Stimulated activated CD8-positive, alpha-beta memory T cell treated with anti-CD3 and anti-CD28 coated beads, Interleukin-4, amount 100 ng/mL, for 24 hours (primary cell): ENCODE measurements around the gene CYP2C19.
"Not testable (repeated sequence)": the region's sequence is repeated elsewhere in the genome, so short reads cannot be mapped to it uniquely, and the experiment has no call there.

Experiments used
- DNase-seq: peaks from one replicate; pipeline ENCODE4 v3.0.0-alpha.2; 2020; ENCODE audit warnings: low read depth

The CYP2C19 gene

DNA sequence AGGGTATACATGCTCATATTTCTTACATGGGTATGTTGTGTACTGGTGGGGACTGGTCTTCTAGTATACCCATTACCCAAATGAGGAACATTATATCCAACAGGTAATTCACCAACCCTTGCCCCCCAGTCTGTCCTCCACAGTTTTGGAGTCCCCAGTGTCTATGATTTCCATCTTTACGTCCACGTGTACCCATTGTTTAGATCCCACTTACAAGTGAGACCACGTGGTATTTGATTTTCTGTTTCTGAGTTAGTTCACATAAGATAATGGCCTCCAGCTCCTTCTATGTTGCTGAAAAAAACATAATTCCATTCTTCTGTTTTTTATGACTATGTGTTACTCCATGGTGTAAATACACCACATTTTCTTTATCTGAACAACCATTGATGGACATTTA is 126.6 kb downstream of the CYP2C19 start:
- no peak for DNase-seq

DNA sequence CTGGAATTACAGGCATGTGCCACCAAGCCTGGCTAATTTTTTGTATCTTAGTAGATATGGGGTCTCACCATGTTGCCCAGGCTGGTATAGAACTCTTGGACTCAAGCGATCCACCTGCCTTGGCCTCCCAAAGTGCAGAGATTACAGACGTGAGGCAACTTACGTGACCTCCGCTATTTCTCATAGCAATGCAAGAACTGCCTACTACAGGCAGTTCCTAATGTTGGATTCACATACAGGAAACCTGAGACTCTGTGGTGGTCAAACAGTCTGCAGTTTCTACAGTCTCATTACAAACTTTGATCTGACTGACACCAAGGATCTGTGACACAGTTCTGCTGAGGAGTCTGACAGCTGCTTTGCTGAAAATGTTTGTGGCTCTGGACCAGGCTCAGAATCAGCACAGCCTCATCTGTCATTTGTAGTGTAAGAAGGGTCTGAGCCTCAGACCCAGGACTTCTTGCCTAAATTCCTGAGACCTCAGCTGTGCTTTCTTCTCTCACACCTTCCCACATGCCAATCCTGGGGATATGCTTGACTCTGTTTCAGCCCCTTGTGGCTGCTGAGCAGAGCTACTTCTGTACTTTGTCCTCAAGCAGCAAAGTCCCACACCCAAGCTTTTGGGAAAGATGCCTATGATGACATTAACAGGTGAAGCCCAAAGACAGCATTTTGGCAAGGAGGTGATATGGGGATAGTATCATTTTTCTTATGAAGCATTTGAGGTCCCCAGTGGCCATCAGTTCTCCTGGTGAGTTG is 128.0 kb downstream of the CYP2C19 start:
- no peak for DNase-seq

DNA sequence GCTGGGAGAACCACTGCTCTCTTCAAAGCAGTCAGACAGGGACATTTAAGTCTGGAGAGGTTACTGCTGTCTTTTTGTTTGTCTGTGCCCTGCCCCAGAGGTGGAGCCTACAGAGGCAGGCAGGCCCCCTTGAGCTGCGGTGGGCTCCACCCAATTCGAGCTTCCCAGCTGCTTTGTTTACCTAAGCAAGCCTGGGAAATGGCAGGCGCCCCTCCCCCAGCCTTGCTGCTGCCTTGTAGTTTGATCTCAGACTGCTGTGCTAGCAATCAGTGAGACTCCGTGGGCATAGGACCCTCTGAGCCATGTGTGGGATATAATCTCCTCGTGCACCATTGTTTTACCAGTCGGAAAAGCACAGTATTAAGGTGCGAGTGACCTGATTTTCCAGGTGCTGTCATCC is 135.9 kb downstream of the CYP2C19 start:
- not testable (repeated sequence) for DNase-seq

GRCh38 chr10:94902080-94902479 is 139.6 kb downstream of the CYP2C19 start:
- DNase-seq: no peak

GRCh38 chr10:94902570-94902969 is 140.1 kb downstream of the CYP2C19 start:
- no peak for DNase-seq
